ENCODE data around the gene CLCN2.

GRCh38 chr3:184361932-184362667 is 695 bp upstream of the CLCN2 start:
- TF ChIP-seq CTCF (IDR thresholded peaks at IDR 0.05; ENCODE audit: poor library complexity, severe bottlenecking), result no peak
- TF ChIP-seq RAD21 (conservative IDR thresholded peaks at IDR 0.05), result no peak
- TF ChIP-seq EP300 (conservative IDR thresholded peaks at IDR 0.05; ENCODE audit: poor library complexity, severe bottlenecking), result no peak
